Measurements from ENCODE around the gene AOC3.

The AOC3 gene, protein sequence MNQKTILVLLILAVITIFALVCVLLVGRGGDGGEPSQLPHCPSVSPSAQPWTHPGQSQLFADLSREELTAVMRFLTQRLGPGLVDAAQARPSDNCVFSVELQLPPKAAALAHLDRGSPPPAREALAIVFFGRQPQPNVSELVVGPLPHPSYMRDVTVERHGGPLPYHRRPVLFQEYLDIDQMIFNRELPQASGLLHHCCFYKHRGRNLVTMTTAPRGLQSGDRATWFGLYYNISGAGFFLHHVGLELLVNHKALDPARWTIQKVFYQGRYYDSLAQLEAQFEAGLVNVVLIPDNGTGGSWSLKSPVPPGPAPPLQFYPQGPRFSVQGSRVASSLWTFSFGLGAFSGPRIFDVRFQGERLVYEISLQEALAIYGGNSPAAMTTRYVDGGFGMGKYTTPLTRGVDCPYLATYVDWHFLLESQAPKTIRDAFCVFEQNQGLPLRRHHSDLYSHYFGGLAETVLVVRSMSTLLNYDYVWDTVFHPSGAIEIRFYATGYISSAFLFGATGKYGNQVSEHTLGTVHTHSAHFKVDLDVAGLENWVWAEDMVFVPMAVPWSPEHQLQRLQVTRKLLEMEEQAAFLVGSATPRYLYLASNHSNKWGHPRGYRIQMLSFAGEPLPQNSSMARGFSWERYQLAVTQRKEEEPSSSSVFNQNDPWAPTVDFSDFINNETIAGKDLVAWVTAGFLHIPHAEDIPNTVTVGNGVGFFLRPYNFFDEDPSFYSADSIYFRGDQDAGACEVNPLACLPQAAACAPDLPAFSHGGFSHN

DNA sequence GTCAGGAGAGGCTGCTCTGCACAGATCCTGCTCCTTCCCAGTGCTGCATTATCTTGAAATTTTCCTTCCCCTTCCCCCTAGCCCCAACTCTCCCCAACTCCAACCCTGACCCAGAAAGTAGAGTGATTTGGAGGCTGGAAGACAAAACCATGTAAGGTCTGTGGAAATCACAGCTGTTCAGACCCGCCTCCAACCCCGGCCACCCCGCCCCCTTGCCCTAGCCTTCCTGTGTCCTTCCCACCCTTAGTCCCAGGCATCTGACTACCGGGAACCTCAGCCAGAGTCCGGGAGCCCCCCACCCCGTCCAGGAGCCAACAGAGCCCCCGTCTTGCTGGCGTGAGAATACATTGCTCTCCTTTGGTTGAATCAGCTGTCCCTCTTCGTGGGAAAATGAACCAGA lies at the start of gene AOC3:
Gene AOC3, plus strand, starts transcription at position 246 of the 400 bp plus-strand sequence. Its CDS starts 145 bp downstream, at position 391.
- H3K4me3 ChIP-seq (ENCODE audit: low read depth, low read length) = no peak within 1 kb of the TSS
- DNase-seq (ENCODE audit: low read depth) = no peak
- TF ChIP-seq, protein P1, sequence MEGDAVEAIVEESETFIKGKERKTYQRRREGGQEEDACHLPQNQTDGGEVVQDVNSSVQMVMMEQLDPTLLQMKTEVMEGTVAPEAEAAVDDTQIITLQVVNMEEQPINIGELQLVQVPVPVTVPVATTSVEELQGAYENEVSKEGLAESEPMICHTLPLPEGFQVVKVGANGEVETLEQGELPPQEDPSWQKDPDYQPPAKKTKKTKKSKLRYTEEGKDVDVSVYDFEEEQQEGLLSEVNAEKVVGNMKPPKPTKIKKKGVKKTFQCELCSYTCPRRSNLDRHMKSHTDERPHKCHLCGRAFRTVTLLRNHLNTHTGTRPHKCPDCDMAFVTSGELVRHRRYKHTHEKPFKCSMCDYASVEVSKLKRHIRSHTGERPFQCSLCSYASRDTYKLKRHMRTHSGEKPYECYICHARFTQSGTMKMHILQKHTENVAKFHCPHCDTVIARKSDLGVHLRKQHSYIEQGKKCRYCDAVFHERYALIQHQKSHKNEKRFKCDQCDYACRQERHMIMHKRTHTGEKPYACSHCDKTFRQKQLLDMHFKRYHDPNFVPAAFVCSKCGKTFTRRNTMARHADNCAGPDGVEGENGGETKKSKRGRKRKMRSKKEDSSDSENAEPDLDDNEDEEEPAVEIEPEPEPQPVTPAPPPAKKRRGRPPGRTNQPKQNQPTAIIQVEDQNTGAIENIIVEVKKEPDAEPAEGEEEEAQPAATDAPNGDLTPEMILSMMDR (IDR thresholded peaks at IDR 0.05; ENCODE audit: insufficient read depth, low read depth, low read length, missing control alignments) = no peak

DNA sequence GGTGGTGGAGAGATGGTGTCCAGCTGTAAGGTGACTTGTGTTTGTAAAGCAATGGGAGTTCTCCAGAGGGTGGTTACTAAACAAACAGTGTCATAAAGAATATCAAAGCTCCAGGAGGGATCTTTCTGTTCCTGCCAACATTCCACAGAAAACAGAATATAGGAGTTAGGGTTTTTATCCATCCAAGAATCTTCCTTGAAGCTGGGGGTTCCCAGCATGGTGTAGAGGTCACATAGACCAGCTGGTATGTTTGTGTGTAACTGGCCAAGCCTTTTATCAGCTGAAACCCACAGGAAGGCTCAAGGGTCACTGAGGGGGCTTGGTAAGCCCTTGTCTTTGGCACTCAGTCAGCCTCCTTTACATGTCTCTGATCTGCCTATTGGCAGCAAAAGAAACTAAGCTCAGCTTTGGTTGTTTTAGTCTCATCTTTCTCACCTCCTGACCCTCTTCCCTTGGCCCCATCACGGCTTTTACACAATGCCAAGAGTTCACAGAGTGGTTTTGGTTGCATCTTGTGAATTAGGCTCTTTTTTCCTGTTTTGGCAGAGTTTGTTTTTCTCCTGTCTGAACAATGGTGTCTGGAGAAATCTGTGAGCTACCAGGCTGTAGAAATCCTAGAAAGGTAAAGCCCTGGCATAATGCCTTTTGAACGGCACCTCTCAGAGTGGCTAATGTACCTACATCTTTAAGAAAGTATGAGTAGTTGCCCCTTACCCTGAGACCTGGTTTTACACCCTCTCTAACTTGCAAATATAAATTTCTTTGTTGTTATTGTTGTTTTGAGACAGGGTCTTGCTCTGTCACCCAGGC lies 47.7 kb upstream of the AOC3 start:
- DNase-seq (ENCODE audit: low read depth) = no peak
- TF ChIP-seq, protein P1 (IDR thresholded peaks at IDR 0.05; ENCODE audit: insufficient read depth, low read depth, low read length, missing control alignments) = no peak
- no peak overlapping the region for H3K4me3 ChIP-seq (ENCODE audit: low read depth, low read length)

DNA sequence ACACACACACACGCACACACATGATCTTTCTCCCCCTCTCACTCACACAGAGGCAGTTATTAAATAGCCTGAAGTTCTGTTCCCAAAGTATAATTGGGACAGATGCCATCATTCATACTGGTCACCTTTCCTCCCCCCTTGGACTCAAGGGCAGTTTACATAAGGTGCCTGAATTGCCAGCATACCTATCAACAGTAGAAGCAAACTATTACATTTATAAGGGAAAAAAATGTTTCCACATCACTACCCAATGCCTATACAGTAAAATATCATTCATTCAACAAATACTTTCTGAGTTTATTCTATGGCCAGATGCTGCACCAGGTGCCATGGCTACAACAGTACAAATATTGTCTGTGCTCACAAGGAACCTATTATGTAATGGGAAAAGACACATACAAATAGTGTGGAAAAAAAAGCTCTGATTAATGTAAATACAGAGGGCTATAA lies 46.1 kb upstream of the AOC3 start:
- TF ChIP-seq, protein P1 (IDR thresholded peaks at IDR 0.05; ENCODE audit: insufficient read depth, low read depth, low read length, missing control alignments) = no peak
- H3K4me3 ChIP-seq (ENCODE audit: low read depth, low read length) = no peak overlapping the region
- no peak for DNase-seq (ENCODE audit: low read depth)

DNA sequence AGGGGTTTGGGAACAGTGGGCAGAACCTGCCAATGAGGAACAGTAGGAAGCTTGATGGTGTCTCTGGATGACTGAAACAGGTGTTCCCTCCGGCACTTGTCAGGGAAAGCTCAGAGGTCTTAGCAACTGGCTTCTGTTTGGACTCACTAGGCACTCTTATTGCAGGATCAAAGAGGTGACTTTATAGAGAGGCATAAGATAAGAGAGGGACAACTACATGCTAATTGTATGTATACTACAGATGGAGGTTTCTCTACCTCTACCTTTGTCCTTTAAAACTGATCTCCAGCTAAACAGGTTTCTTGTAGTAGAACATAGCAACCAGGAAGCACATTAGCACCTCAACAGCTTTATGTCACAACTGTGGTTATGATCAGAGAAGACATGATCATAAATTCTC lies 44.8 kb upstream of the AOC3 start:
- no peak for DNase-seq (ENCODE audit: low read depth)
- TF ChIP-seq, protein P1 (IDR thresholded peaks at IDR 0.05; ENCODE audit: insufficient read depth, low read depth, low read length, missing control alignments) = no peak
- no peak overlapping the region for H3K4me3 ChIP-seq (ENCODE audit: low read depth, low read length)

DNA sequence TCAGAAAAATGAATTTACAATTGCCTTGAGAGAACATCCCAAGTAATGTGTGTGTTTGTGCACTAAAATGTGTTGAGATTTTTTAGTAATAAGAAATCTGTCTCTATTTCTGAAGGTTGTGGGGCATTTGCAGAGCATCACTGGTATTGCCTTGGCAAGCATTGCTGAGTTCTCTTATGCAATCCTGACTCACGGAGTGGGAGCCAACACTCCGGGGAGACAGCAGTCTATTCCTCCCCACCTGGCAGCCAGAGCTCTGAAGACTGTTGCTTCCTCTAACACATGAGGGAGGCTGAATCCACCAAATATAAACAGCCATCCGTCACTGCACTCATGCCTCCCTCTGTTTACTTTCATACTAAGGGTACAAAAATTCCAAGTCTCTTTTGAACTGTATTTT lies 41.7 kb upstream of the AOC3 start:
- TF ChIP-seq, protein P1 (IDR thresholded peaks at IDR 0.05; ENCODE audit: insufficient read depth, low read depth, low read length, missing control alignments) = no peak
- H3K4me3 ChIP-seq (ENCODE audit: low read depth, low read length) = no peak overlapping the region
- no peak for DNase-seq (ENCODE audit: low read depth)

DNA sequence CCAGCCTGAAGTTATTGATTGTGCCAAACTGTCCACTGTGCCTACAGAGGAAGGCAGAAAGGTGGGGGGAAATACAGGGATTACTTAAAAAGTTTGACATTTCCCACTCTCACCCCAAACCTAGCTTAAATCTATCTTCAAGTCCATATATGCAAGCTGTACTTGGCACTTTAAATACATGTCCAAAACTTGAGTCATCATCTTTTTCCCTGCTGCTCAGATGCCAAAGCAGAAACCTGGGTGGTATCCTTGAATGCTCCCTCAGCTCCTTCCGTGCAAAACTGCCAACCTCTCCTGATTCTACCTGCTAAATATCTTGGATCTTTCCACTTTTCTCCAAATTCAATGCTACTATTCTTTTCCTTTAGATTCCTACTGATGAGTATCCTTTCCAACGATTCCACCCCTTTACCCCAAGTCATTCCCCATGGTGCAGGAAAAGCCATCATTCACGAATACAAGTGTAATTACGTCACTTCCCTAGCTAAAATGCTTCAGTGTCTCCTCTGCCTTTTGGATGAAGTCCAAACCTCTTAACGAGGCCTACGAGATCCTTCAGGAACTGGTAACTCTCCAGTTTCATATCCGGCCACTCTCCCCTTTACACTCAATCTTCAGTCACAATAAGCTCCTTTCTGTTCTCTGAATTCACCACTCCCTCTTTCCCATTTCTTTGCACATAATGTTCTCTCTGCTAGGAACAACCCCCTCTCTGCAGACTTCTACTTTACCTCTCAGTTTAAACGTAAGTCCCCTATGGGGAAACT lies 36.2 kb upstream of the AOC3 start:
- H3K4me3 ChIP-seq (ENCODE audit: low read depth, low read length) = no peak overlapping the region
- DNase-seq (ENCODE audit: low read depth) = no peak
- TF ChIP-seq, protein P1 (IDR thresholded peaks at IDR 0.05; ENCODE audit: insufficient read depth, low read depth, low read length, missing control alignments) = no peak

Data from GM12865 (cell line).